ENCODE measurements around the gene ALPI. TPM values are rescaled to one million over a fixed set of nuclear protein-coding genes. Genes with fewer than 3 reads are reported as not detected.

The ALPI gene
- total RNA-seq, 1 experiment from 2014 or later, result not detected

DNA sequence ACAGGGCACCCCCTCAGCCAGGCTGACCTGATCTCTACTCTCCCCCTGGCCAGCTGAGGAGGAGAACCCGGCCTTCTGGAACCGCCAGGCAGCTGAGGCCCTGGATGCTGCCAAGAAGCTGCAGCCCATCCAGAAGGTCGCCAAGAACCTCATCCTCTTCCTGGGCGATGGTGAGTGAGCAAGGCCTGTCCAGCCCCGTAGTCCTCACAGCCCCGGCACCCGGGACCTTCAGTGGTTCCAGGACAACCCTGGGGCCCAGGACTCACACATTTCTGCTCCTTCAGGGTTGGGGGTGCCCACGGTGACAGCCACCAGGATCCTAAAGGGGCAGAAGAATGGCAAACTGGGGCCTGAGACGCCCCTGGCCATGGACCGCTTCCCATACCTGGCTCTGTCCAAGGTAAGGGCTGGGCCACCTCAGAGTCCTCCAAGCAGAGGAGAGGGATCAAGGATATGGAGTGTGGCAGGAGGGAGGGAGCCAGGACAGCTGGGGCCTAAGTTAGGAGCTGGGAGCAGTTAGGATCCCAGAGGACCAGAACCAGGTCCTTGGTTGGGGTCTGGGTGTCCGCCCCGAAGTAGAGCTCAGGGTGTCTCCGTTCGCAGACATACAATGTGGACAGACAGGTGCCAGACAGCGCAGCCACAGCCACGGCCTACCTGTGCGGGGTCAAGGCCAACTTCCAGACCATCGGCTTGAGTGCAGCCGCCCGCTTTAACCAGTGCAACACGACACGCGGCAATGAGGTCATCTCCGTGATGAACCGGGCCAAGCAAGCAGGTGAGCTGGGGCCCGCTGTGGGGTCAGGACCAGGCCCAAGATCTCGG, 555 bp downstream of the ALPI start:
- ChIA-PET POLR2A (ENCODE audit: unreplicated experiment) (no interaction called here), CTCF (no interaction called here)
- no TSS peak for BruUV-seq (replicated peaks)
- Histone ChIP-seq H3K27me3 (ENCODE audit: insufficient read depth, low read depth) (peaks cover 76% of the 10 kb centered on the region), H3K79me2 (ENCODE audit: low read depth) (no peaks in the 10 kb centered on the region), H3K36me3 (ENCODE audit: low read depth) (no peaks in the 10 kb centered on the region), H3K9me3 (ENCODE audit: insufficient read depth, low read depth) (no peaks in the 10 kb centered on the region), H3K9me2 (ENCODE audit: insufficient read depth) (no peaks in the 10 kb centered on the region), H3K4me2 (no peak overlapping the region), H3K4me1 (replicated peaks; ENCODE audit: insufficient read depth) (no peaks in the 10 kb centered on the region), H3K27ac (no peak overlapping the region), H3K4me3 (no peak overlapping the region), H3F3A (ENCODE audit: insufficient read depth, low read depth) (no peaks in the 10 kb centered on the region), H4K20me1 (ENCODE audit: insufficient read depth) (no peaks in the 10 kb centered on the region), H2AFZ (no peak overlapping the region)
- no peak for TF ChIP-seq EZH2 (IDR thresholded peaks at IDR 0.05; ENCODE audit: low read depth)
- TF ChIP-seq, protein P1, sequence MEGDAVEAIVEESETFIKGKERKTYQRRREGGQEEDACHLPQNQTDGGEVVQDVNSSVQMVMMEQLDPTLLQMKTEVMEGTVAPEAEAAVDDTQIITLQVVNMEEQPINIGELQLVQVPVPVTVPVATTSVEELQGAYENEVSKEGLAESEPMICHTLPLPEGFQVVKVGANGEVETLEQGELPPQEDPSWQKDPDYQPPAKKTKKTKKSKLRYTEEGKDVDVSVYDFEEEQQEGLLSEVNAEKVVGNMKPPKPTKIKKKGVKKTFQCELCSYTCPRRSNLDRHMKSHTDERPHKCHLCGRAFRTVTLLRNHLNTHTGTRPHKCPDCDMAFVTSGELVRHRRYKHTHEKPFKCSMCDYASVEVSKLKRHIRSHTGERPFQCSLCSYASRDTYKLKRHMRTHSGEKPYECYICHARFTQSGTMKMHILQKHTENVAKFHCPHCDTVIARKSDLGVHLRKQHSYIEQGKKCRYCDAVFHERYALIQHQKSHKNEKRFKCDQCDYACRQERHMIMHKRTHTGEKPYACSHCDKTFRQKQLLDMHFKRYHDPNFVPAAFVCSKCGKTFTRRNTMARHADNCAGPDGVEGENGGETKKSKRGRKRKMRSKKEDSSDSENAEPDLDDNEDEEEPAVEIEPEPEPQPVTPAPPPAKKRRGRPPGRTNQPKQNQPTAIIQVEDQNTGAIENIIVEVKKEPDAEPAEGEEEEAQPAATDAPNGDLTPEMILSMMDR (conservative IDR thresholded peaks at IDR 0.05), result no peak
- intact Hi-C loops (cut with micrococcal nuclease; ENCODE audit: unreplicated experiment), result no loop called here
- no peak for DNase-seq

DNA sequence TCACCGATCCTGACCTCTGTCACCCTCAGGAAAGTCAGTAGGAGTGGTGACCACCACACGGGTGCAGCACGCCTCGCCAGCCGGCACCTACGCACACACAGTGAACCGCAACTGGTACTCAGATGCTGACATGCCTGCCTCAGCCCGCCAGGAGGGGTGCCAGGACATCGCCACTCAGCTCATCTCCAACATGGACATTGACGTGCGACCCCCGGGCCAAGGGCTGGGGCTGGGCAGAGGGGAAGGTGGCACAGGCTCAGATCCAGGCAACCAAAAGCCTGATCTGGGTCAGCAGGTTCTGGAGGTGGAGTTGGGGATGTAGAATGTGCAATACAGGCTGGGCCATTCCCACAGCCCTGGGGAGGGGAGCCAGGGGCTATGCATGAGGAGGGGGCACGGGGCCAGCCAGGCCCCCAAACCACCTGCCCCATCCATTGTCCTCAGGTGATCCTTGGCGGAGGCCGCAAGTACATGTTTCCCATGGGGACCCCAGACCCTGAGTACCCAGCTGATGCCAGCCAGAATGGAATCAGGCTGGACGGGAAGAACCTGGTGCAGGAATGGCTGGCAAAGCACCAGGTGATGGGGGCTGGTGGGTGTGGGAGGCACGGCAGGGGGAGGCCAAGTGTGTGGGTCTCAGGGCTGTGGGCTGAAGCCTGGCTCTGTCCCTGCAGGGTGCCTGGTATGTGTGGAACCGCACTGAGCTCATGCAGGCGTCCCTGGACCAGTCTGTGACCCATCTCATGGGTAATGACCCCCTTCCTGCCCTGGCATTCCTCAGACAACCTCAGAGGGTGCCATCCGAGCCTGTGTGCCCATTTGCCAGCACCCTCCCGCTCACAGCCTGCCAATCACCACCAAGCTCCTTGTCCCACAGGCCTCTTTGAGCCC, 1.4 kb downstream of the ALPI start:
- H3K27me3 ChIP-seq (ENCODE audit: insufficient read depth, low read depth), result peaks cover 78% of the 10 kb centered on the region
- no peak overlapping the region for H3K4me2 ChIP-seq
- no peaks in the 10 kb centered on the region for H3K9me3 ChIP-seq (ENCODE audit: insufficient read depth, low read depth)
- H3K9me2 ChIP-seq (ENCODE audit: insufficient read depth), result no peaks in the 10 kb centered on the region
- H3K27ac ChIP-seq, result no peak overlapping the region
- no peak for DNase-seq
- no peak for TF ChIP-seq EZH2 (IDR thresholded peaks at IDR 0.05; ENCODE audit: low read depth)
- TF ChIP-seq, protein P1 (conservative IDR thresholded peaks at IDR 0.05), result no peak
- H3K4me1 ChIP-seq (replicated peaks; ENCODE audit: insufficient read depth), result no peaks in the 10 kb centered on the region
- intact Hi-C loops (cut with micrococcal nuclease; ENCODE audit: unreplicated experiment), result no loop called here
- BruUV-seq (replicated peaks), result no TSS peak
- no peaks in the 10 kb centered on the region for H3K36me3 ChIP-seq (ENCODE audit: low read depth)
- H3K79me2 ChIP-seq (ENCODE audit: low read depth), result no peaks in the 10 kb centered on the region
- no peak overlapping the region for H3K4me3 ChIP-seq
- ChIA-PET CTCF (no interaction called here), POLR2A (ENCODE audit: unreplicated experiment) (no interaction called here)
- H4K20me1 ChIP-seq (ENCODE audit: insufficient read depth), result no peaks in the 10 kb centered on the region
- no peaks in the 10 kb centered on the region for H3F3A ChIP-seq (ENCODE audit: insufficient read depth, low read depth)
- H2AFZ ChIP-seq, result no peak overlapping the region

DNA sequence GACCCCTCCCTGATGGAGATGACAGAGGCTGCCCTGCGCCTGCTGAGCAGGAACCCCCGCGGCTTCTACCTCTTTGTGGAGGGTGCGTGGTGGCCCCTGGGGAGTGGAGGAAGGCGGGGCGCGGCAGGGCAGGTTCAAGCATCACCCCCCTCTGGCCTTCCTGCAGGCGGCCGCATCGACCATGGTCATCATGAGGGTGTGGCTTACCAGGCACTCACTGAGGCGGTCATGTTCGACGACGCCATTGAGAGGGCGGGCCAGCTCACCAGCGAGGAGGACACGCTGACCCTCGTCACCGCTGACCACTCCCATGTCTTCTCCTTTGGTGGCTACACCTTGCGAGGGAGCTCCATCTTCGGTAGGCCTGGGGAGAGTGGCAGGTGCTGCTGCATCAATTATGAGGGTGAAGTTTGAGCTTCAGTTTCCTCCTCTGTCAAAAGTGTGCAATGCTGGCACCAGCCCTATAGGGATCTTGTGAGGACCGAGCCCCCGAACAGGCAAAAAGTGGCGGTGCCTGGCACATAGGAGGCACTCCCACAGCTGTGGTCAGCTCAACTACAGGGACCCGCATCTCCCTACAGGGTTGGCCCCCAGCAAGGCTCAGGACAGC, 2.2 kb downstream of the ALPI start:
- TF ChIP-seq EZH2 (IDR thresholded peaks at IDR 0.05; ENCODE audit: low read depth), result no peak
- TF ChIP-seq, protein P1 (conservative IDR thresholded peaks at IDR 0.05), result no peak
- intact Hi-C loops (cut with micrococcal nuclease; ENCODE audit: unreplicated experiment), result no loop called here
- no peaks in the 10 kb centered on the region for H3K4me1 ChIP-seq (replicated peaks; ENCODE audit: insufficient read depth)
- H3K36me3 ChIP-seq (ENCODE audit: low read depth), result no peaks in the 10 kb centered on the region
- ChIA-PET POLR2A (ENCODE audit: unreplicated experiment) (no interaction called here), CTCF (no interaction called here)
- no peaks in the 10 kb centered on the region for H4K20me1 ChIP-seq (ENCODE audit: insufficient read depth)
- H3K4me3 ChIP-seq, result no peak overlapping the region
- H3K79me2 ChIP-seq (ENCODE audit: low read depth), result no peaks in the 10 kb centered on the region
- H3K9me3 ChIP-seq (ENCODE audit: insufficient read depth, low read depth), result no peaks in the 10 kb centered on the region
- H3K27ac ChIP-seq, result no peak overlapping the region
- no peaks in the 10 kb centered on the region for H3F3A ChIP-seq (ENCODE audit: insufficient read depth, low read depth)
- BruUV-seq (replicated peaks), result no TSS peak
- peaks cover 79% of the 10 kb centered on the region for H3K27me3 ChIP-seq (ENCODE audit: insufficient read depth, low read depth)
- DNase-seq, result no peak
- H3K9me2 ChIP-seq (ENCODE audit: insufficient read depth), result no peaks in the 10 kb centered on the region
- H3K4me2 ChIP-seq, result no peak overlapping the region
- no peak overlapping the region for H2AFZ ChIP-seq

Data from PC-9 (cell line).